ENCODE data around the gene UBQLN1.

Gene UBQLN1

GRCh38 chr9:83642793-83643192 is 65.0 kb downstream of the UBQLN1 start:
- no peaks in the 10 kb centered on the region for H3K9me3 ChIP-seq (ENCODE audit: control insufficient read depth in 1 of 2, low read length in 2 of 2)
- H3K27me3 ChIP-seq (ENCODE audit: control insufficient read depth in 1 of 2, insufficient read depth in 2 of 2, low read length in 2 of 2) = no peaks in the 10 kb centered on the region

GRCh38 chr9:83639266-83639665 is 68.5 kb downstream of the UBQLN1 start:
- Histone ChIP-seq H3K36me3 (ENCODE audit: control insufficient read depth in 1 of 2, insufficient read depth in 2 of 2, low read length in 2 of 2) (peaks cover 0 to 5% of the 10 kb centered on the region in 2 donors), H3K4me1 (ENCODE audit: control insufficient read depth in 1 of 2, insufficient read depth in 2 of 2, low read length in 2 of 2) (peaks cover 5 to 9% of the 10 kb centered on the region in 2 donors), H3K9me3 (ENCODE audit: control insufficient read depth in 1 of 2, low read length in 2 of 2) (no peaks in the 10 kb centered on the region), H3K27ac (ENCODE audit: low read depth, low read length) (no peak overlapping the region), H3K4me3 (ENCODE audit: low read depth in 1 of 2, low read length in 2 of 2) (no peak overlapping the region), H3K27me3 (ENCODE audit: control insufficient read depth in 1 of 2, insufficient read depth in 2 of 2, low read length in 2 of 2) (no peaks in the 10 kb centered on the region), H3K9ac (ENCODE audit: low read depth in 1 of 2, low read length in 2 of 2) (no peak overlapping the region)

More at GRCh38 chr9:83642793-83643192, 65.0 kb downstream of the UBQLN1 start:
- Histone ChIP-seq H3K9ac (ENCODE audit: low read depth in 1 of 2, low read length in 2 of 2) (no peak overlapping the region), H3K4me3 (ENCODE audit: low read depth in 1 of 2, low read length in 2 of 2) (no peak overlapping the region), H3K27ac (ENCODE audit: low read depth, low read length) (no peak overlapping the region), H3K36me3 (ENCODE audit: control insufficient read depth in 1 of 2, insufficient read depth in 2 of 2, low read length in 2 of 2) (peaks cover 0 to 5% of the 10 kb centered on the region in 2 donors), H3K4me1 (ENCODE audit: control insufficient read depth in 1 of 2, insufficient read depth in 2 of 2, low read length in 2 of 2) (peaks cover 0 to 6% of the 10 kb centered on the region in 2 donors)

- Histone ChIP-seq H3K27ac (ENCODE audit: low read depth, low read length) (no peak overlapping the region), H3K27me3 (ENCODE audit: control insufficient read depth in 1 of 2, insufficient read depth in 2 of 2, low read length in 2 of 2) (no peaks in the 10 kb centered on the region), H3K9me3 (ENCODE audit: control insufficient read depth in 1 of 2, low read length in 2 of 2) (no peaks in the 10 kb centered on the region), H3K4me1 (ENCODE audit: control insufficient read depth in 1 of 2, insufficient read depth in 2 of 2, low read length in 2 of 2) (peaks cover 5 to 9% of the 10 kb centered on the region in 2 donors), H3K36me3 (ENCODE audit: control insufficient read depth in 1 of 2, insufficient read depth in 2 of 2, low read length in 2 of 2) (no peaks in the 10 kb centered on the region), H3K9ac (ENCODE audit: low read depth in 1 of 2, low read length in 2 of 2) (no peak overlapping the region), H3K4me3 (ENCODE audit: low read depth in 1 of 2, low read length in 2 of 2) (no peak overlapping the region)
These were observed 70.4 kb downstream of the UBQLN1 start for GRCh38 chr9:83637389-83637788.

GRCh38 chr9:83636813-83637212 is 70.9 kb downstream of the UBQLN1 start:
- H3K36me3 ChIP-seq (ENCODE audit: control insufficient read depth in 1 of 2, insufficient read depth in 2 of 2, low read length in 2 of 2) = no peaks in the 10 kb centered on the region

GRCh38 chr9:83633676-83634075 is 74.1 kb downstream of the UBQLN1 start:
- Histone ChIP-seq H3K27ac (ENCODE audit: low read depth, low read length) (no peak overlapping the region), H3K9ac (ENCODE audit: low read depth in 1 of 2, low read length in 2 of 2) (no peak overlapping the region), H3K4me1 (ENCODE audit: control insufficient read depth in 1 of 2, insufficient read depth in 2 of 2, low read length in 2 of 2) (peaks cover 19 to 27% of the 10 kb centered on the region in 2 donors), H3K4me3 (ENCODE audit: low read depth in 1 of 2, low read length in 2 of 2) (no peak overlapping the region), H3K27me3 (ENCODE audit: control insufficient read depth in 1 of 2, insufficient read depth in 2 of 2, low read length in 2 of 2) (no peaks in the 10 kb centered on the region), H3K36me3 (ENCODE audit: control insufficient read depth in 1 of 2, insufficient read depth in 2 of 2, low read length in 2 of 2) (peaks cover 0 to 7% of the 10 kb centered on the region in 2 donors), H3K9me3 (ENCODE audit: control insufficient read depth in 1 of 2, low read length in 2 of 2) (no peaks in the 10 kb centered on the region)

More at GRCh38 chr9:83636813-83637212, 70.9 kb downstream of the UBQLN1 start:
- H3K27ac ChIP-seq (ENCODE audit: low read depth, low read length) = no peak overlapping the region
- H3K9me3 ChIP-seq (ENCODE audit: control insufficient read depth in 1 of 2, low read length in 2 of 2) = no peaks in the 10 kb centered on the region
- no peak overlapping the region for H3K4me3 ChIP-seq (ENCODE audit: low read depth in 1 of 2, low read length in 2 of 2)
- H3K27me3 ChIP-seq (ENCODE audit: control insufficient read depth in 1 of 2, insufficient read depth in 2 of 2, low read length in 2 of 2) = no peaks in the 10 kb centered on the region
- peaks cover 5 to 9% of the 10 kb centered on the region in 2 donors for H3K4me1 ChIP-seq (ENCODE audit: control insufficient read depth in 1 of 2, insufficient read depth in 2 of 2, low read length in 2 of 2)
- no peak overlapping the region for H3K9ac ChIP-seq (ENCODE audit: low read depth in 1 of 2, low read length in 2 of 2)

GRCh38 chr9:83633255-83633654 is 74.5 kb downstream of the UBQLN1 start:
- peaks cover 19 to 27% of the 10 kb centered on the region in 2 donors for H3K4me1 ChIP-seq (ENCODE audit: control insufficient read depth in 1 of 2, insufficient read depth in 2 of 2, low read length in 2 of 2)
- no peak overlapping the region for H3K9ac ChIP-seq (ENCODE audit: low read depth in 1 of 2, low read length in 2 of 2)
- no peak overlapping the region for H3K4me3 ChIP-seq (ENCODE audit: low read depth in 1 of 2, low read length in 2 of 2)
- H3K27ac ChIP-seq (ENCODE audit: low read depth, low read length) = no peak overlapping the region
- no peaks in the 10 kb centered on the region for H3K9me3 ChIP-seq (ENCODE audit: control insufficient read depth in 1 of 2, low read length in 2 of 2)
- H3K36me3 ChIP-seq (ENCODE audit: control insufficient read depth in 1 of 2, insufficient read depth in 2 of 2, low read length in 2 of 2) = peaks cover 0 to 7% of the 10 kb centered on the region in 2 donors
- H3K27me3 ChIP-seq (ENCODE audit: control insufficient read depth in 1 of 2, insufficient read depth in 2 of 2, low read length in 2 of 2) = no peaks in the 10 kb centered on the region

- H3K4me1 ChIP-seq (ENCODE audit: control insufficient read depth in 1 of 2, insufficient read depth in 2 of 2, low read length in 2 of 2) = peaks cover 16 to 27% of the 10 kb centered on the region in 2 donors
- H3K4me3 ChIP-seq (ENCODE audit: low read depth in 1 of 2, low read length in 2 of 2) = no peak overlapping the region
- peaks cover 10 to 11% of the 10 kb centered on the region in 2 donors for H3K36me3 ChIP-seq (ENCODE audit: control insufficient read depth in 1 of 2, insufficient read depth in 2 of 2, low read length in 2 of 2)
- no peak overlapping the region for H3K27ac ChIP-seq (ENCODE audit: low read depth, low read length)
- H3K9ac ChIP-seq (ENCODE audit: low read depth in 1 of 2, low read length in 2 of 2) = no peak overlapping the region
- H3K27me3 ChIP-seq (ENCODE audit: control insufficient read depth in 1 of 2, insufficient read depth in 2 of 2, low read length in 2 of 2) = no peaks in the 10 kb centered on the region
- H3K9me3 ChIP-seq (ENCODE audit: control insufficient read depth in 1 of 2, low read length in 2 of 2) = no peaks in the 10 kb centered on the region
These were observed 76.8 kb downstream of the UBQLN1 start for GRCh38 chr9:83630938-83631457.

- H3K9ac ChIP-seq (ENCODE audit: low read depth in 1 of 2, low read length in 2 of 2) = no peak overlapping the region
- no peaks in the 10 kb centered on the region for H3K9me3 ChIP-seq (ENCODE audit: control insufficient read depth in 1 of 2, low read length in 2 of 2)
- peaks cover 10 to 11% of the 10 kb centered on the region in 2 donors for H3K36me3 ChIP-seq (ENCODE audit: control insufficient read depth in 1 of 2, insufficient read depth in 2 of 2, low read length in 2 of 2)
- no peaks in the 10 kb centered on the region for H3K27me3 ChIP-seq (ENCODE audit: control insufficient read depth in 1 of 2, insufficient read depth in 2 of 2, low read length in 2 of 2)
- H3K4me3 ChIP-seq (ENCODE audit: low read depth in 1 of 2, low read length in 2 of 2) = no peak overlapping the region
- peaks cover 20 to 38% of the 10 kb centered on the region in 2 donors for H3K4me1 ChIP-seq (ENCODE audit: control insufficient read depth in 1 of 2, insufficient read depth in 2 of 2, low read length in 2 of 2)
- peak overlapping the region; percentile 41 for H3K27ac ChIP-seq (ENCODE audit: low read depth, low read length)
These were observed 78.2 kb downstream of the UBQLN1 start for GRCh38 chr9:83629433-83630104.

GRCh38 chr9:83628540-83628939 is 79.2 kb downstream of the UBQLN1 start:
- H3K9ac ChIP-seq (ENCODE audit: low read depth in 1 of 2, low read length in 2 of 2) = no peak overlapping the region
- H3K4me1 ChIP-seq (ENCODE audit: control insufficient read depth in 1 of 2, insufficient read depth in 2 of 2, low read length in 2 of 2) = peaks cover 30 to 49% of the 10 kb centered on the region in 2 donors
- H3K36me3 ChIP-seq (ENCODE audit: control insufficient read depth in 1 of 2, insufficient read depth in 2 of 2, low read length in 2 of 2) = peaks cover 10 to 11% of the 10 kb centered on the region in 2 donors
- no peak overlapping the region for H3K4me3 ChIP-seq (ENCODE audit: low read depth in 1 of 2, low read length in 2 of 2)
- no peaks in the 10 kb centered on the region for H3K9me3 ChIP-seq (ENCODE audit: control insufficient read depth in 1 of 2, low read length in 2 of 2)
- H3K27ac ChIP-seq (ENCODE audit: low read depth, low read length) = peak overlapping the region; percentile 26
- H3K27me3 ChIP-seq (ENCODE audit: control insufficient read depth in 1 of 2, insufficient read depth in 2 of 2, low read length in 2 of 2) = no peaks in the 10 kb centered on the region

- Histone ChIP-seq H3K36me3 (ENCODE audit: control insufficient read depth in 1 of 2, insufficient read depth in 2 of 2, low read length in 2 of 2) (peaks cover 10 to 11% of the 10 kb centered on the region in 2 donors), H3K27me3 (ENCODE audit: control insufficient read depth in 1 of 2, insufficient read depth in 2 of 2, low read length in 2 of 2) (no peaks in the 10 kb centered on the region), H3K27ac (ENCODE audit: low read depth, low read length) (no peak overlapping the region), H3K4me3 (ENCODE audit: low read depth in 1 of 2, low read length in 2 of 2) (no peak overlapping the region), H3K9ac (ENCODE audit: low read depth in 1 of 2, low read length in 2 of 2) (no peak overlapping the region), H3K4me1 (ENCODE audit: control insufficient read depth in 1 of 2, insufficient read depth in 2 of 2, low read length in 2 of 2) (peaks cover 39 to 49% of the 10 kb centered on the region in 2 donors), H3K9me3 (ENCODE audit: control insufficient read depth in 1 of 2, low read length in 2 of 2) (no peaks in the 10 kb centered on the region)
These were observed 82.6 kb downstream of the UBQLN1 start for GRCh38 chr9:83625178-83625577.

Data from duodenal mucosa (tissue), 2 donors.